ENCODE results near the gene PRND.
"Not testable (repeated sequence)": the region's sequence is repeated elsewhere in the genome, so short reads cannot be mapped to it uniquely, and the experiment has no call there.

PRND gene

DNA sequence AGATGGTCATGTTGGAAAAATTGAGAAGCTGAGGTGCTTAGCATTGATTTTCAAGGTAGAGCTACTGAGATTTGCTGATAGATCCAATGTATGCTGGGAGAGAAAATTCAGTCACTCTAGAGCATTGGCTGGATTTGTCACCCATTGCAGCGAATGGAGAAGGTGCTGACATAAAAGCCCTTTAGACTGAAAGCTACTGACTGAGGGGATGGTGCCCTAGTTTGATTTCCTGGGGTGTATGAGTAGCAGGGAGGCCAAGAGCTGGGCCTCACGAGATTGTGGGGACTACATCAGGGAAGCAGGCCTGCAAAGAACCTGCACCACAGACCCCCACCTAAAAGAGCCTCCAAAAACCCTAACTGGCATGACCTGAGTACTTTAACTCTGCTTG is 23.9 kb upstream of the PRND start:
- ATAC-seq (no peak), DNase-seq (no peak)
- Mint-ChIP-seq H3K4me1 (peaks cover 22% of the 10 kb centered on the region), H3K9me3 (no peaks in the 10 kb centered on the region), H3K27me3 (no peaks in the 10 kb centered on the region), H3K4me3 (no peak overlapping the region), H3K27ac (no peak overlapping the region)

DNA sequence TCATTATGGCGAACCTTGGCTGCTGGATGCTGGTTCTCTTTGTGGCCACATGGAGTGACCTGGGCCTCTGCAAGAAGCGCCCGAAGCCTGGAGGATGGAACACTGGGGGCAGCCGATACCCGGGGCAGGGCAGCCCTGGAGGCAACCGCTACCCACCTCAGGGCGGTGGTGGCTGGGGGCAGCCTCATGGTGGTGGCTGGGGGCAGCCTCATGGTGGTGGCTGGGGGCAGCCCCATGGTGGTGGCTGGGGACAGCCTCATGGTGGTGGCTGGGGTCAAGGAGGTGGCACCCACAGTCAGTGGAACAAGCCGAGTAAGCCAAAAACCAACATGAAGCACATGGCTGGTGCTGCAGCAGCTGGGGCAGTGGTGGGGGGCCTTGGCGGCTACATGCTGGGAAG is 22.5 kb upstream of the PRND start:
- DNase-seq (no peak), ATAC-seq (peak; percentile 53)
- Mint-ChIP-seq H3K27ac (peak overlapping the region in 1 of 2 donors; percentile 12), H3K4me1 (peaks cover 14% of the 10 kb centered on the region), H3K9me3 (no peaks in the 10 kb centered on the region), H3K4me3 (no peak overlapping the region), H3K27me3 (no peaks in the 10 kb centered on the region)

- Mint-ChIP-seq H3K27ac (no peak overlapping the region), H3K9me3 (no peaks in the 10 kb centered on the region), H3K27me3 (no peaks in the 10 kb centered on the region), H3K4me1 (peaks cover 14% of the 10 kb centered on the region), H3K4me3 (no peak overlapping the region)
- DNase-seq (no peak), ATAC-seq (no peak)
Measured at GRCh38 chr20:4699957-4700356, 21.8 kb upstream of the PRND start.

GRCh38 chr20:4702562-4703280 is 19.0 kb upstream of the PRND start:
- H3K9me3 Mint-ChIP-seq: no peaks in the 10 kb centered on the region
- H3K4me1 Mint-ChIP-seq: peaks cover 2% of the 10 kb centered on the region
- no peaks in the 10 kb centered on the region for H3K27me3 Mint-ChIP-seq
- no peak overlapping the region for H3K27ac Mint-ChIP-seq
- DNase-seq (no peak), ATAC-seq (peak; percentile 41)
- H3K4me3 Mint-ChIP-seq: no peak overlapping the region

- DNase-seq (no peak), ATAC-seq (peak; percentile 19)
- Mint-ChIP-seq H3K27me3 (no peaks in the 10 kb centered on the region), H3K27ac (no peak overlapping the region), H3K4me1 (no peaks in the 10 kb centered on the region), H3K4me3 (no peak overlapping the region), H3K9me3 (no peaks in the 10 kb centered on the region)
Measured at GRCh38 chr20:4703281-4703676, 18.4 kb upstream of the PRND start.

- not testable (repeated sequence) for H3K27ac Mint-ChIP-seq, H3K4me3 Mint-ChIP-seq, H3K27me3 Mint-ChIP-seq, ATAC-seq, DNase-seq, H3K9me3 Mint-ChIP-seq
- peaks cover 14% of the 10 kb centered on the region for H3K4me1 Mint-ChIP-seq
Measured at GRCh38 chr20:4706941-4707340, 14.8 kb upstream of the PRND start.

- Mint-ChIP-seq H3K27me3 (no peaks in the 10 kb centered on the region), H3K9me3 (peaks cover under 1 to 5% of the 10 kb centered on the region in 2 donors), H3K4me3 (no peak overlapping the region), H3K4me1 (peaks cover 14% of the 10 kb centered on the region), H3K27ac (no peak overlapping the region)
- no peak for DNase-seq
- no peak for ATAC-seq
Measured at GRCh38 chr20:4708036-4708435, 13.7 kb upstream of the PRND start.

- Mint-ChIP-seq H3K9me3 (peaks cover 4 to 5% of the 10 kb centered on the region in 2 donors), H3K4me1 (peaks cover 14% of the 10 kb centered on the region), H3K4me3 (no peak overlapping the region), H3K27me3 (peaks cover 8% of the 10 kb centered on the region), H3K27ac (peak overlapping the region in 1 of 2 donors; percentile 72)
- ATAC-seq (no peak), DNase-seq (no peak)
Measured at GRCh38 chr20:4708856-4709255, 12.9 kb upstream of the PRND start.

GRCh38 chr20:4709261-4710105 is 12.2 kb upstream of the PRND start:
- peaks cover 8% of the 10 kb centered on the region for H3K27me3 Mint-ChIP-seq
- ATAC-seq: no peak
- no peak overlapping the region for H3K4me3 Mint-ChIP-seq

DNA sequence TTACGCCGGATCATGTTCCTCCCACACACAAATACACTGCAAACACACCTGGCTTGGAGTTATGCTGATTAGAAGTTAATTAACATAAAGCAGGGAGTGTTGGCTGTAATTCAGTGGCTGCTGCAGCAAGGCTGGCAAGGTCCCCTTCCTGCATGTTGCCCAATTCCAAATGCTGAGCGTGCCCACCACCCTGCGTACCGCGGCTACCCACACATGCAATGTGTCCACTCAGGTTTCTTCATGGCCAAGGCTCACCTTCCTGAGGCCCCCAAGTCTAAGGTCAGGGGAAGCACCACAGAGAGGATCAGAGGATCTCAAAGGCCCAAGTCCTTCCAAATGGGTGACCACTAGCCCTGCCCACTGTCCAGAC is 11.6 kb upstream of the PRND start:
- Mint-ChIP-seq H3K4me1 (peaks cover 14% of the 10 kb centered on the region), H3K27ac (no peak overlapping the region), H3K9me3 (peaks cover 4 to 5% of the 10 kb centered on the region in 2 donors), H3K4me3 (no peak overlapping the region), H3K27me3 (peaks cover 8% of the 10 kb centered on the region)
- DNase-seq (no peak), ATAC-seq (no peak)

More at GRCh38 chr20:4709261-4710105, 12.2 kb upstream of the PRND start:
- Mint-ChIP-seq H3K9me3 (peaks cover 4 to 5% of the 10 kb centered on the region in 2 donors), H3K27ac (peak overlapping the region in 1 of 2 donors; percentile 51), H3K4me1 (peaks cover 14% of the 10 kb centered on the region)
- no peak for DNase-seq

GRCh38 chr20:4711511-4711910 is 10.2 kb upstream of the PRND start:
- peak; percentile 85 for ATAC-seq
- Mint-ChIP-seq H3K4me1 (peaks cover 14% of the 10 kb centered on the region), H3K9me3 (peaks cover 4 to 5% of the 10 kb centered on the region in 2 donors), H3K4me3 (peak overlapping the region in 1 of 2 donors; percentile 29), H3K27me3 (peaks cover 8% of the 10 kb centered on the region), H3K27ac (peak overlapping the region in 1 of 2 donors; percentile 21)
- DNase-seq: no peak

DNA sequence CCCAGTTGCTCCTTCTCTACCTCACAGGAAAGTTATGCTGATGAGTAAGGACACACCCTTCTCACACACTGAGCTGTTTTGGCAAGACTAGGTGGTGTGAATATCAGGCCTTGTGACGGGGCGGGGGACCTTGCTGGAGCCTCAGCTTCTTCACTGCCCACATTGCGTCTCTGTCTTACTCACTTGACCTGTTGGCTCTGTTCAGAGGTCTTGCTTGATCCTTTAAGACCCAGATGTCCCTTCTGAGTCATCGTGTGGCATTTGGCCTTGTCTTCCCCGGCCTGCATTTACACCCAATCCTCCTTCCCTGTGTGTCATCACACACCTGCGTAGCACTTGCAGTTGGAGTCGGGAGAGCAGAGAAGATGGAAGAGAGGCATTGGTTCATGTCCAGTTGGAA is 8.3 kb upstream of the PRND start:
- DNase-seq (no peak), ATAC-seq (no peak)
- Mint-ChIP-seq H3K27ac (peak overlapping the region in 1 of 2 donors; percentile 45), H3K4me1 (peaks cover 14% of the 10 kb centered on the region), H3K4me3 (no peak overlapping the region), H3K9me3 (peaks cover 4 to 5% of the 10 kb centered on the region in 2 donors), H3K27me3 (peaks cover 8% of the 10 kb centered on the region)

DNA sequence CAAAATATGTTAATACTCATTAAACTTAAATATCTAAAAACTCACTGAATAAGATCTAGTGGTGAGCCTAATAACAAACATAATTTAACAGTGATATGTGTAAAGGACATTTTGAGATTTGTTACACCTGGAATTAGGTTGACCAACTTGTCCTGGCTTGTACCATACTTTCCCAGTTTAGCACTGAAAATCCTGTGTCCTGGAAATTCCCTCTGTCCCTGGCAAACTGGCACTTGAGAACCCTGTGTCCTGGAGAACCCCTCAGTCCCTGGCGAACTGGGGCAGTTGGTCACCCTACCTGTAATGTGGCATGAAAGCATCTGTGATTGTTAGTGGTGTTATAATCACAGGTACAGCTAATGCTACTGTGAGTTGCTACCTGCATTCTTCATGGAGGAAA is 6.9 kb upstream of the PRND start:
- ATAC-seq (no peak), DNase-seq (no peak)

DNA sequence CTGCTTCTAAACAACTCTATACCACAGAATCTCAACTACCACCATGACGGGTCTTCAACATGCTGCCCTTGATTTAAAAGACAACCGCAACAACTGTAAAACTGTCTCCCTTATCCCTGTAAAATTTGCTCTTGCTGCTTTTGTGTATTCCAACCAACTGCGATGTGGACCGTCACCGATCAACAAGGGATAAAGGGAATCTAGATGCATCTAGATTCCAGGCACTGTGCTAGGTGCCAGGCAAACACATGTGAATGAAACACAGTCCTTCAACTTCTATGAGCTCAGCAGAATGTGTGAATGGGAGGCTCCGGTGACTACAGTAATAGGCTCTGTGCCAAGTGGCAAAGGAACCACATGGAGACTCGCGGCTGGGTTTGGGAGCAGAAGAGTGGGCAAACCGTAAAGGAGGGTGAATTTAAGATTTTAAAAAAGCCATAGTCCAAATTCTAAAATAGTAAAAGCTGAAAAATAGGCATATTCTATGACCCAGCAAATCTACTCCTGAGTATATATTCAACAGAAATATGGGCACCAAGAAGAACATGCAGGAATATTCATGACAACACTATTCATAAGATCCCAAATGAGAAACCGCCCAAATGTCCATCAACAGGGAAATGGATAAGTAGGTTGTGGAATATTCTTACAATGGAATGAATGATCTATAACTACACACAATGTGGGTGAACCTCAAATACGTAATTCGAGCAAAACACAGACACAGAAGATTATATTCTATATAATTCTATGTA is 3.7 kb upstream of the PRND start:
- ATAC-seq: no peak
- no peak overlapping the region for H3K4me3 Mint-ChIP-seq
- no peak overlapping the region for H3K27ac Mint-ChIP-seq

More for the DNA sequence above, 6.9 kb upstream of the PRND start:
- H3K4me3 Mint-ChIP-seq: no peak overlapping the region
- peaks cover 8% of the 10 kb centered on the region for H3K27me3 Mint-ChIP-seq
- peaks cover 14% of the 10 kb centered on the region for H3K4me1 Mint-ChIP-seq
- H3K27ac Mint-ChIP-seq: no peak overlapping the region
- peaks cover 0 to 4% of the 10 kb centered on the region in 2 donors for H3K9me3 Mint-ChIP-seq

DNA sequence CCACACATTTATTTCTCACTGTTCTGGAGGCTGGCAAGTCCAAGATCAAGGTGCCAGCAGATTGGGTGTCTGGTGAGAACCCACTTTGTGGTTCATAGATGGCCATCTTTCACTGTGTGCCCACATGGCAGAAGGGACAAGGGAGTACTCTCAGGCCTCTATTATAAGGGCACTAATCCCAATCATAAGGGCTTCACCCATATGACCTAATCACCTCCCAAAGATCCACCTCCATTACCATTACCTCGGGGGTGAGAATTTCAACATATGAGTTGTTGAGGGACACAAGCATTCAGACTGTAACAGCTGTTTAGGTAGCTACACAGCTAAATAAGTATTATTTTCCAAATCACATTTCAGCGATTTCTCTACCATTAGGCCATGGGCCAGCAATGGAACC is 2.5 kb upstream of the PRND start:
- DNase-seq: no peak
- H3K27ac Mint-ChIP-seq: no peak overlapping the region
- H3K4me1 Mint-ChIP-seq: peaks cover 14% of the 10 kb centered on the region
- ATAC-seq: no peak
- no peak overlapping the region for H3K4me3 Mint-ChIP-seq
- H3K9me3 Mint-ChIP-seq: no peaks in the 10 kb centered on the region
- no peaks in the 10 kb centered on the region for H3K27me3 Mint-ChIP-seq

More for the DNA sequence above, 3.7 kb upstream of the PRND start:
- DNase-seq: no peak
- peaks cover 0 to 4% of the 10 kb centered on the region in 2 donors for H3K9me3 Mint-ChIP-seq
- H3K27me3 Mint-ChIP-seq: peaks cover 8% of the 10 kb centered on the region
- H3K4me1 Mint-ChIP-seq: peaks cover 14% of the 10 kb centered on the region

All from stimulated activated naive CD8-positive, alpha-beta T cell treated with anti-CD3 and anti-CD28 coated beads, Interleukin-15, amount 100 ng/mL, for 72 hours (primary cell).